Thyroid gland (tissue), 4 donors: Measurements from ENCODE around the gene TASP1.

Source experiments
- CTCF ChIP-seq, 6 experiments: fragments of 200-600 bp in 3 of 6; fragments of 450-650 bp in 3 of 6; sonication (generic) in 3 of 6; IDR thresholded peaks; one replicate each; pipeline ENCODE4 v1.5.1; 2016 to 2019; ENCODE audit warnings: antibody characterized with exemption in 6 of 6, mild to moderate bottlenecking in 2 of 6, inconsistent platforms in 1 of 6, moderate library complexity in 1 of 6
- POLR2A ChIP-seq, 2 donors: fragments of 450-650 bp; IDR thresholded peaks; one replicate each; pipeline ENCODE4 v1.6.1; 2017; ENCODE audit warnings: antibody characterized with exemption in 2 of 2, mild to moderate bottlenecking in 2 of 2, moderate library complexity in 1 of 2

- TF ChIP-seq POLR2A (IDR thresholded peaks at IDR 0.05) (no peak), CTCF (IDR thresholded peaks at IDR 0.05) (no peak)
Observed at GRCh38 chr20:13355941-13356486, 282.7 kb downstream of the TASP1 start.
